ENCODE measurements around the gene TAF3. TPM values are rescaled to one million over a fixed set of nuclear protein-coding genes. Genes with fewer than 3 reads are reported as not detected.

Gene TAF3
- total and polyA plus RNA-seq, 2 donors (not counting 1 experiment from before 2014, with no cell fraction given) = 7.0 to 20.1 TPM

DNA sequence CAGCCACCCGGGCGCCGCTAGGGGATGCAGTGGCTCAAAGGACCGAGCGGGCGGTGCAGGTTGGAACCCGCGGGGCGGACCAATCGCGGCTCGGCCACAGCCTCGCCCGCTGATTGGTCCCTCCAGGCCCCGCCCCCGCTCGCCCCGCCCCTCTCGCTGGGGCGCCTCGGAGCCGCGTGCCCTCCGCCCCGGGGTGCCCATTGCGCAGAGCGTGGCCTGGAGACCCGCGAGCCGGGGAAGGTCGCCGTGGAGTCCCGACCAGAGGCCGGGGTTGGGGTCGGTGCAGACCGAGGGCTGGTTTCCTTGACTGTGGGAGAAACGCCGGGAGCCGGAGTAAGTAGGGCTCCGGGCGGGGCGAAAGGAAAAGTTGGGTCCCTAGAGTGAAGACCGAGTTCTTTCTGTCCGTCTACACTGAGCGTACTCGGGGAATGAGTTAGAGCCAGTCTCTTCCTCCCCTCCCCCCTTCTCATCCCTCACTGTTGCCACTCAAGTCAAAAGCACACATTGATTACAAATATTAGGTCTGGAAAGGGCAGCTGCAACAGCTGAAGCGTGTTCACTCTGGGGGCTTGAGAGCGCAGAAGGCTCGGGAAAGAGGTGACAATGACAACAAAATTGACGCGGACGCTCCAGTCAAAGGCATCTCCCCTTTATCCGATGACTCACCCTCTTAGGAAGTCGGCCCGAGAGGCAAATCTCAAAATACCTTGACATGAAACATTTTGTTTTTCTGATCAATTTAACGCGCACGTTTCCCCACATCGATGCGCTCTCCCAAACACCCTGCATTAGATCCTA, 235.3 kb downstream of the TAF3 start:
- Mint-ChIP-seq H3K4me1 (peaks cover 42% of the 10 kb centered on the region), H3K4me3 (peak overlapping the region; percentile 84), H3K27ac (peak overlapping the region; percentile 66), H3K9me3 (ENCODE audit: insufficient read depth) (no peaks in the 10 kb centered on the region), H3K27me3 (peaks cover 38% of the 10 kb centered on the region)
- peaks cover 0 to 93% (median 47%) of the 10 kb centered on the region in 4 experiments for H3K27me3 ChIP-seq (replicated peaks in 1 of 4; ENCODE audit: control extremely low read depth in 1 of 4, control insufficient read depth in 3 of 4, insufficient read depth in 4 of 4, low read length in 3 of 4)
- peak; percentile 59 for DNase-seq
- H3K4me3 ChIP-seq (ENCODE audit: control extremely low read depth in 1 of 5, extremely low read depth in 1 of 5, insufficient read depth in 1 of 5, low read depth in 2 of 5, low read length in 4 of 5) = peak overlapping the region in 3 of 5 experiments; percentile 25 to 52 (median 40)
- H3K9me3 ChIP-seq (ENCODE audit: control extremely low read depth in 1 of 3, control insufficient read depth in 2 of 3, insufficient read depth in 1 of 3, low read length in 2 of 3) = peaks cover 0 to 61% (median 0%) of the 10 kb centered on the region in 3 donors
- peak overlapping the region; percentile 69 for H3K4me2 ChIP-seq (replicated peaks; ENCODE audit: low read depth, low read length, poor library complexity, severe bottlenecking)
- H3K27ac ChIP-seq (ENCODE audit: low read length in 2 of 2) = no peak overlapping the region
- H3K79me2 ChIP-seq (ENCODE audit: control insufficient read depth, insufficient read depth, low read length) = no peaks in the 10 kb centered on the region
- peaks cover 77 to 84% of the 10 kb centered on the region in 2 donors for H3K4me1 ChIP-seq (ENCODE audit: control insufficient read depth in 2 of 2, insufficient read depth in 2 of 2, low read length in 2 of 2)
- peak overlapping the region; percentile 28 for H3K9ac ChIP-seq (ENCODE audit: low read length)
- no peaks in the 10 kb centered on the region for H4K20me1 ChIP-seq (ENCODE audit: control insufficient read depth, insufficient read depth, low read length, poor library complexity, severe bottlenecking)
- H2AFZ ChIP-seq (ENCODE audit: insufficient read depth, low read depth, low read length, poor library complexity, severe bottlenecking) = no peak overlapping the region
- POLR2A ChIA-PET = no interaction called here
- no peaks in the 10 kb centered on the region for H3K36me3 ChIP-seq (replicated peaks in 1 of 2; ENCODE audit: control extremely low read depth in 1 of 2, control insufficient read depth in 1 of 2, extremely low read depth in 1 of 2, insufficient read depth in 2 of 2, low read length in 1 of 2)
- TF ChIP-seq, protein P1, sequence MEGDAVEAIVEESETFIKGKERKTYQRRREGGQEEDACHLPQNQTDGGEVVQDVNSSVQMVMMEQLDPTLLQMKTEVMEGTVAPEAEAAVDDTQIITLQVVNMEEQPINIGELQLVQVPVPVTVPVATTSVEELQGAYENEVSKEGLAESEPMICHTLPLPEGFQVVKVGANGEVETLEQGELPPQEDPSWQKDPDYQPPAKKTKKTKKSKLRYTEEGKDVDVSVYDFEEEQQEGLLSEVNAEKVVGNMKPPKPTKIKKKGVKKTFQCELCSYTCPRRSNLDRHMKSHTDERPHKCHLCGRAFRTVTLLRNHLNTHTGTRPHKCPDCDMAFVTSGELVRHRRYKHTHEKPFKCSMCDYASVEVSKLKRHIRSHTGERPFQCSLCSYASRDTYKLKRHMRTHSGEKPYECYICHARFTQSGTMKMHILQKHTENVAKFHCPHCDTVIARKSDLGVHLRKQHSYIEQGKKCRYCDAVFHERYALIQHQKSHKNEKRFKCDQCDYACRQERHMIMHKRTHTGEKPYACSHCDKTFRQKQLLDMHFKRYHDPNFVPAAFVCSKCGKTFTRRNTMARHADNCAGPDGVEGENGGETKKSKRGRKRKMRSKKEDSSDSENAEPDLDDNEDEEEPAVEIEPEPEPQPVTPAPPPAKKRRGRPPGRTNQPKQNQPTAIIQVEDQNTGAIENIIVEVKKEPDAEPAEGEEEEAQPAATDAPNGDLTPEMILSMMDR (IDR thresholded peaks at IDR 0.05) = no peak
- peak; percentile 61 for TF ChIP-seq EZH2 (IDR thresholded peaks at IDR 0.05; ENCODE audit: borderline replicate concordance, insufficient read depth, low read depth, low read length, poor library complexity, severe bottlenecking)
- ATAC-seq (ENCODE audit: low read depth) = peak; percentile 76
- intact Hi-C loops (cut with micrococcal nuclease) = loop anchor here (2.0 to 10.0 kb wide), 2 partner anchors 15 to 579 kb away; no protein-coding TSS in a partner anchor
- CTCF ChIA-PET = no interaction called here
- 2% methylated on average over 55 of the region's 60 CpGs for WGBS (ENCODE audit: insufficient coverage)

DNA sequence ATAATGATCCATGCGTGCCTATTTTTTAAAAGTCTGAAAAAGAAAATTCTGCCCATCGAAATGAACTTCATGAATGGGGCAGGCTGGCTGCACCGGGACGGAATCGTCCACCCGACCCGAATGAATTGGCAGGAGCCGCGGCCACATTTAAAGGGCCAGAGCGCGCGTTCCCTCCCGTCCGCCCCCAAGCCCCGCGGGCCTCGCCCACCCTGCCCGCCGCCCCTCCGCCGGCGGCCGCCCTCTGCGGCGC, 235.9 kb downstream of the TAF3 start:
- Histone ChIP-seq H3K9ac (ENCODE audit: low read length) (no peak overlapping the region), H3K4me1 (ENCODE audit: control insufficient read depth in 2 of 2, insufficient read depth in 2 of 2, low read length in 2 of 2) (peaks cover 73 to 78% of the 10 kb centered on the region in 2 donors), H3K79me2 (ENCODE audit: control insufficient read depth, insufficient read depth, low read length) (no peaks in the 10 kb centered on the region), H4K20me1 (ENCODE audit: control insufficient read depth, insufficient read depth, low read length, poor library complexity, severe bottlenecking) (no peaks in the 10 kb centered on the region), H3K27me3 (replicated peaks in 1 of 4; ENCODE audit: control extremely low read depth in 1 of 4, control insufficient read depth in 3 of 4, insufficient read depth in 4 of 4, low read length in 3 of 4) (peaks cover 0 to 91% (median 47%) of the 10 kb centered on the region in 4 experiments), H3K36me3 (replicated peaks in 1 of 2; ENCODE audit: control extremely low read depth in 1 of 2, control insufficient read depth in 1 of 2, extremely low read depth in 1 of 2, insufficient read depth in 2 of 2, low read length in 1 of 2) (no peaks in the 10 kb centered on the region), H3K4me3 (ENCODE audit: control extremely low read depth in 1 of 5, extremely low read depth in 1 of 5, insufficient read depth in 1 of 5, low read depth in 2 of 5, low read length in 4 of 5) (peak overlapping the region in 3 of 5 experiments; percentile 25 to 52 (median 40)), H2AFZ (ENCODE audit: insufficient read depth, low read depth, low read length, poor library complexity, severe bottlenecking) (peak overlapping the region; percentile 38), H3K27ac (ENCODE audit: low read length in 2 of 2) (no peak overlapping the region), H3K9me3 (ENCODE audit: control extremely low read depth in 1 of 3, control insufficient read depth in 2 of 3, insufficient read depth in 1 of 3, low read length in 2 of 3) (peaks cover 0 to 56% (median 0%) of the 10 kb centered on the region in 3 donors), H3K4me2 (replicated peaks; ENCODE audit: low read depth, low read length, poor library complexity, severe bottlenecking) (peak overlapping the region; percentile 69)
- peaks cover 40% of the 10 kb centered on the region for H3K4me1 Mint-ChIP-seq
- DNase-seq = no peak
- peak overlapping the region; percentile 84 for H3K4me3 Mint-ChIP-seq
- POLR2A ChIA-PET = no interaction called here
- H3K9me3 Mint-ChIP-seq (ENCODE audit: insufficient read depth) = no peaks in the 10 kb centered on the region
- CTCF ChIA-PET = no interaction called here
- peaks cover 42% of the 10 kb centered on the region for H3K27me3 Mint-ChIP-seq
- no peak for TF ChIP-seq EZH2 (IDR thresholded peaks at IDR 0.05; ENCODE audit: borderline replicate concordance, insufficient read depth, low read depth, low read length, poor library complexity, severe bottlenecking)
- TF ChIP-seq, protein P1 (IDR thresholded peaks at IDR 0.05) = no peak
- ATAC-seq (ENCODE audit: low read depth) = no peak
- intact Hi-C loops (cut with micrococcal nuclease) = loop anchor here (2.0 to 10.0 kb wide), 2 partner anchors 15 to 579 kb away; no protein-coding TSS in a partner anchor
- WGBS (ENCODE audit: insufficient coverage) = 2% methylated on average over 15 of the region's 25 CpGs
- H3K27ac Mint-ChIP-seq = no peak overlapping the region
